Breast epithelium (tissue), 3 donors: ENCODE results near the gene STX18.

Experiments used
- CTCF ChIP-seq, 3 donors: fragments of 450-650 bp; IDR thresholded peaks; one replicate each; pipeline ENCODE4 v1.5.1; 2016 to 2017; ENCODE audit warnings: antibody characterized with exemption in 3 of 3, mild to moderate bottlenecking in 3 of 3, moderate library complexity in 3 of 3
- POLR2AphosphoS5 ChIP-seq, 3 donors: sonication (generic); formaldehyde crosslinking; IDR thresholded peaks; one replicate each; pipeline ENCODE4 v1.6.1; 2017; ENCODE audit warnings: antibody characterized with exemption in 3 of 3

- no peak for TF ChIP-seq CTCF (IDR thresholded peaks at IDR 0.05)
- TF ChIP-seq POLR2AphosphoS5 (IDR thresholded peaks at IDR 0.05) = no peak
Observed at GRCh38 chr4:4532371-4533154, 9.3 kb downstream of the STX18 start.
